ENCODE results near the gene RYR2.

DNA sequence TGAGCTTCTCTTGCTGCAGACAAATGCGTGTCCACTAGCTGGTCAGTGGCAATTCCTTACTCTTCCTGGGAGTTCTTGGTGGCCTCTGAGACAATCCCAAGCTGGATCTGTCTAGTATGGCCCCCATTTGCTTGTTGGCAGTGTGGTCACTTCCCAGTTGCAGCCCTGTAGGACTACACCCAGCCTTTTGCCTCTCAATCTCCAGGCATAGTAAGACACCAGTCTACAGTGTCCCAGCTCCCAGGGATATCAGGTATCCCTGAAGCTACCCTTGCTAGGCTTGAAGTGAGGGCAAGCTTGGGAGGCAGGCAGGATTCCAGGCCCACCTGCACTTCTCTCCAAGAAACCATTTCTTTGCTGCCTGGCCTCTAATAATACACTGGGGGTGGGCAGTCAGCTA is 316.6 kb downstream of the RYR2 start:
- TF ChIP-seq SIN3A (IDR thresholded peaks at IDR 0.05; ENCODE audit: borderline replicate concordance, insufficient read depth, low read depth, low read length) (no peak), POLR2AphosphoS5 (IDR thresholded peaks at IDR 0.05; ENCODE audit: low read depth, low read length) (no peak), CTCF (IDR thresholded peaks at IDR 0.05) (no peak), REST (IDR thresholded peaks at IDR 0.05; ENCODE audit: insufficient read depth in 1 of 2, low read depth in 2 of 2, low read length in 1 of 2) (no peak), TCF7L2 (IDR thresholded peaks at IDR 0.05; ENCODE audit: low read depth, low read length) (no peak)

Data from Panc1 (cell line).